CD4-positive, alpha-beta T cell treated with Interleukin-4 for 1 hour (primary cell): ENCODE data around the gene IL17REL.

Experiments
- DNase-seq, 2 donors: peaks; one replicate each; pipeline ENCODE4 v3.0.0-alpha.2; 2020 to 2022

Gene IL17REL

GRCh38 chr22:50020606-50021005 is 8.0 kb upstream of the IL17REL start:
- no peak for DNase-seq

- DNase-seq, result no peak
Measured at GRCh38 chr22:50019316-50019715, 6.8 kb upstream of the IL17REL start.

DNA sequence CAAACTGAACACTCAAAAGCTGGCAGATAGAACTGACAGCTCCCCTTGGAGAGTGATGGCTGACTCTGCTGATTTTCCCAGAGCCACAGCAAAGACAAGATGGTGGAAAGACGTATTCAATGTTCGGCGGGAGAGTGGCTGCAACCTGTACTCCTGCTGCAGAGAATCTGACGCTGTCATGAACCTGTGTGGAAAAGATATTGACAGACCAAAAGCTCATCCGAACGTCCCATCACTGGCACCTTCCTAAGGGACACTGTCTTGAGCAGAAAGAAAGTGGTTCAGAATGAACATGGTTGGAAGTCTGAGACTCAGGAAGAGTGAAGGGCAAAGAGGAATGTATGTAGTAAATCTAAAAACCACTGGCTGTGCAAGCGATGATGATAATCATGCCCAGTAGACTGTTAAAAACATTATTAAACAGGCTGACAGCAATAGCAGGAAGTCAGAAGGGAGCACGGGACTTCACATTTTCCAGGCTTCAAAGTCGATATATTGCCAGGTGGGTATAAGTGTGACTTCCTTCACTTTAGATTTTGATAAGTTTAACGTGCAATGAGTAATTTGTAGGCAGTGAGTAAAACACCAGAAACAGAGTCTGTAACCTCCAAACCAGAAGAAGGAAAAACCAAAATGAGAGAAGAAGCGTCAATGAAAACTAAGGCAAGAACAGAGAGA is 6.2 kb upstream of the IL17REL start:
- DNase-seq, result peak in 1 of 2 donors; percentile 56

GRCh38 chr22:50017701-50018224 is 5.2 kb upstream of the IL17REL start:
- no peak for DNase-seq

- peak in 1 of 2 donors; percentile 47 for DNase-seq
Measured at GRCh38 chr22:50016988-50017700, 4.6 kb upstream of the IL17REL start.

GRCh38 chr22:50016308-50016987 is 3.9 kb upstream of the IL17REL start:
- DNase-seq, result no peak

- no peak for DNase-seq
Measured at GRCh38 chr22:50015451-50016307, 3.1 kb upstream of the IL17REL start.

DNA sequence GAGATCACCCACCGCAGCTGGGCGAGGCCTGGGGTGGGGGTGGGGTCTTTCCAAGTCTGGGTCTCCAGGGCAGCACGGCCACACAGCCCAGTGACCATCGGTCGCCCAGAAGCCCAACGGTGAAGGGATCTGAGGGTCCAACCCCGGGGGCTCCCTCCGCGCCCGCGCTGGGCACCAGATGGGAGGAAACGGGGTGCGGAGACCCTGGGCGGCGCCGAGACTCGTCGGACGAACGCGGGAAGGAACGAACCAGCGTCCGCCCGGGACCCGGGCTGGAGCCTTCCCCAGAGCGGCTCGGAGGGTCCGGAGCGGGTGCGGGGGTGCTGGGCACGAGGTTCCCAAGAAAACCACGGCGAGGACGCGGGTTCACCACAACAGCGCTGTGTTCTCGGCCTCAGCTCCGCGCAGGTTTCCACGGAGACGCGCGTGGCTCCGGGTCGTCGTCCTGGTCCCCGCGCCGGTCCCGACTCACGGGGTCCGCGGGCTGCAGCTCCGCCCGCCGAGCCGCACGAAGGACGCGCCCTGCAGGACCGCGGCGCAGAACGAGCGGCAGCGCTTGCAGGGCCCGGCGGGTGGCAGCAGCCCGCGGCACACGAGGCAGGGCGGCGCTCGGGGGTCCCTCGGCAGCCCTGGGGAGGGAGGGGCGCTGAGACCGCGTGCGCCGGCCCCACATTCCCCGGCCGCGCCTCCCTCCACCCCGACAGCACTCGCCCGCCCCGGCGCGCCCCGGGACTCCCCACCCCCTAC is 2.3 kb upstream of the IL17REL start:
- DNase-seq, result no peak

DNA sequence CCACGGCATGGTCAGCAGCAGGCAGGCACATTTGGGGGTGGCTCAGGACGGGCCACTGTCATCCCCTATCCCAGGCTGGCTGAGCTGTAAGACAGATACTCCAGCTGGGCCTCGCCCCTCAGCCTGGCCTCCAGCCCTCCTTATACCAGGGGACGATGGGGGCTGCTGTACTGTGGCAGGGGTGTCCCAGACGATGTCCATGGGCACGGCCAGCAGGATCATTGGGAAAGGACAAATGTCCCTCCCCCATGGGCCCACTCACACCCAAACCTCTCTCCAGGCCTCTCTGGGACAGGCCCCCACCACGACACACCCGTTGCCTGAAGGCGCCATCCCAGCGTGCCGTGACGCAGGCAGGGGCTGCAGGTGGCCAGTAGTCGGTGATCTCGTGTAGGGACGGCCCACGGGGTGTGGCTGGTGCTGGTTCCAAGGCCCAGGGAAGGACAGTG is 1.5 kb upstream of the IL17REL start:
- no peak for DNase-seq

DNA sequence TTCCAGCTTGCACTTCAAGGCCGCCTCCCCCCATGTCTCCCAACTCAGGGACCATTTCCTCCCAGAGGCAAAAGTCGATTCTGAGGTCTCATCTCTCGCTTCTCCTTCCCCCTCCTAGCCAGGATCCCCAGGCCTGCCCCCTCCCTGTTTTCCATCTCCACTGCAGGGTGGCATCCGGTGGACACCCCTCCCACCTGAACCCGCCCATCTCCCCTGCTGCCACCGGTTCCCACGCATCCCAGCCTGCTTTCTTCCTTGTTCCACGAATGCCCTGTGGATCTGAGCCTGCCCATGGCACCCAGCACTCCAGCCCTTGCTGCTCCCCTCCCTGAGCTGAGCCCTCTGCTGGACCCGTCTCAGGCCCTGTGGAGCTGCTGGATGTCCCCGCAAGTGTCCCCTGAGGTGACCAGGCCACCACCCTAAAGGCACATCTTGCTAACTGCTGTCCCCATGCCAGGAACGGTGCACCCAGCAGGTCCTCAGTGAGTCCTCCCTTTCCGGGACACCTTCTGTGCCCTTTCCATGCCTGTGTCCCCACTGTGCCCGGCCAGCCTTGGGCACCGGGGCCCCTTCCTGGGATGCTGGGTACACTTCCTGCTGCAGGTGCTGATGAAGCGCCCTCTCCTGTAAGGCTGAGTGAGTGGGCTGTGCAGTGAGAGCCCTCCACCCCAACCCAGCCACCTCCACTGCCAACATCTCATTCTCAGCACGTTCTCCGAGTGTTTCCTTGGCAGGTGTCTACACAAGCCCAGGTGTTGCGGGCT is 936 bp downstream of the IL17REL start:
- no peak for DNase-seq

DNA sequence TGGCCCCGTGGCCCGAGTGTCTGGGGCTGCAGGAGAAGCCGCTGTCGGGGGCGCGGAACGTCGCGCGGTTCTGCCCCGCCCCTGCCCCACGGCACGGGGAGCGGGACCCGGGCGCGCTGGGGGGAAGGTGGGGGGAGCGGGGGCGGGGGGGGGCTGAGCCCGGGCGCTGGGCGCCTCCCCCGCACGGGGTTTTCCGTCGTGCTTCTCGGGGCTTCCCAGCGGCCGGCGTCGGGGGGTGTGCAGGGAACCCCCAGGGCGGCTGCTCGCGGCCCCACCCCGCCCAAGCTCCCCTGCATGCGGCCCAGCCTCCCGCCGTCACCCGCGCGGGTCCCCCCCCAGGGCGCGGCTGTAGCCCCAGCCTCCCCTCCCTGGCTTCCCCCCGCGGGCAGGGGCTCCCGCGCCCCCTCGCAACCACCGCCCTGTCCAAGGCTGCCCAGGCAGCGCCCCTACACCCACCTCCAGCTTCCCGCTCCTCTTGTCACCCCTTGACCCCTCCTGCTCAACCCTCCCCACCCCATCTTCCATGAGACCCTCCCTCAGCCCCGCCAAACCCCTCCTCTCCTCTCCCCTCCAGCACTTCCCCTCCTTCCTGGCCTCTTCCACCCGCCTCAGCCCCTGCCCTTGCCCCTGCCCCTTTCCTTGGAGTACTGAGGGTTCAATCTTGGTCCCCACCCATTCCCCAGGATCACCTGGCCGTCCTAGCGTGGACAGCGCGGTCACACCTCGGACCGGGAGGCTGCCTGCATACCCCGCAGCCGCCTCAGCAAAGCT is 1.7 kb downstream of the IL17REL start:
- DNase-seq, result peak; percentile 76 to 77

DNA sequence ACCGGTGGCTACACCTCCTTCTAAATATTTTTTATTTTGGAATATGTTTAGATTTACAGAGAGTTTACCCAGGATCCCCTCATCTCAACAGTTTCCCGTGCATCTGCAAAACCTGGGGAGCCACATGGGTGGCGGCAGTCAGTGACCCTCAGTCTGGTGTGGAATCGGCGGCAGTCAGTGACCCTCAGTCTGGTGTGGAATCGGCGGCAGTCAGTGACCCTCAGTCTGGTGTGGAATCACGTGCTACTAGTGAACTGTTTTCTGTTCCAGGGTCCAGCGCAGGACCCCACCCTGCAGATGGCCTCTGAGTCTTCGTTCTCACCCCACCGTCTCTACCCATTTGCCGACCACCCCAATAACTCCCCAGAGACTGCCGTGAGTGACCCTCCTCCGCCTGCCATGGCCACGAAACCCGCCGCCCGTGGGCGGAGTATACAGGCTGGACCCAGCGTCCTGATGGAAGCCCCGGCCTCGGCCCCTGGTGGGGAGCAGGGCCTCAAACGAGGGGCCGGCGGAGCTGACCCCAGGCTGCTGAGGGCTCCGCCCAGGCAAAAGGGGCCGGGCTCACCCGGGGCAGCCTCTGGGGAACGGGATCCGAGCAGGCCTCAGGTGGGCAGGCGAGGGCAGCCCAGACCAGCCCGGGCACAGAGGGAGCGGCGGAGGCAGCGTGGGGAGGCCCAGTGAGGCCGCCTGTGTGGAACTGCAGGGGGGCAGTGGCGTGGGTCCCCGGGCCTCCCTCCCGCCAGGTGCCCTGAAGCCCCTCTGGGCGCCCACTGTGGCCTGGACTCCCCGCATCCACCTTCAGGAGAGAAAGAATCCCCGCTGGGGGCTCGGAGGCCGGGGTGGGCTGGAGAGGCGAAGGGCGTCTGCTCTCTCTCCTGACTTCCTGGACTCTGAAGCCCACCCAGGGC is 2.5 kb downstream of the IL17REL start:
- DNase-seq, result no peak

GRCh38 chr22:50009251-50009650 is 3.3 kb downstream of the IL17REL start:
- no peak for DNase-seq

- no peak for DNase-seq
Measured at GRCh38 chr22:50008151-50009040, 4.2 kb downstream of the IL17REL start.

DNA sequence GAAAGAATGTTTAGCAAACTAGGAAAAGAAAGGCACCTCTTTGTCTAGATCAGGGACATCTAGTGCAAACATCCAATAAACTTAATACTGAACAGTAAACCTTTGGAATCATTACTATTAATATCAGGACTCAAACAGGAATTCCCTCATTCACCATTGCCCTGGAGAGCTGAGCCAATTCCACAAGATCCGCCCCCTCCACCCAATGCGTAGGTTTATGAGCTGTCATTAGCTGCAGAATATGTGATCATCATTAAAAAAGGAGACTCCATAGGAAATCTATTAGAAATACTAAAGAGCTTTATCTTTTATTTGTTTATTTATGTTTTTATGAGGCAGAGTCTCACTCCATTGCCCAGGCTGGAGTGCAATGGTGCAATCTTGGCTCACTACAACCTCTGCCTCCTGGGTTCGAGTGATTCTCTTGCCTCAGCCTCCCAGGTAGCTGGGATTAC is 5.5 kb downstream of the IL17REL start:
- DNase-seq, result no peak

- DNase-seq, result no peak
Measured at GRCh38 chr22:50004918-50005317, 7.6 kb downstream of the IL17REL start.

DNA sequence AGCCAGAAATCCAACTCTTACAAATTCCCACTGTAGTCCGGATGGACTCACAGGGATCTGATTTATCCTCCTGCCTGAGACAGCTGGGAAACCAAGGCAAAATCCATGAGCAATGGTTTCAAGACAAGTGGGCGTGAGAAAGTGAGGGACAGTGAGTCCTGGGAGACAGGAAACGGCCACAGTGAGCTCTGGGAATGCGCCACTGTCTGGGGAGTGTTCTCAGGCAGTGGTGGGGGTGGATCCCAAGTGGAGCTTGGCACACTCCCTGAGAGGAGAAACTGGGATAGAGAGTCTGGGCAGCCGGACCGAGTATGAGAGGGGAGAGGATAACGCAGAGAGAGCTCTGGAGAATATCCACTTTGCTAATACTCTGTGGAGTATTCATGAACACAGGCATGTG is 9.8 kb downstream of the IL17REL start:
- no peak for DNase-seq
